A549 (cell line): ENCODE results near the gene SLC17A6.

Experiments
- GATA3 ChIP-seq: IDR thresholded peaks from 2 replicates; pipeline ENCODE4 v1.6.1; 2012; ENCODE audit warnings: borderline replicate concordance
- MAFK ChIP-seq: fragments of 450-650 bp; IDR thresholded peaks from 2 replicates; pipeline ENCODE4 v1.6.1; 2014; ENCODE audit not compliant: partially characterized antibody
- MYC ChIP-seq: IDR thresholded peaks from 2 replicates; pipeline ENCODE4 v1.6.1; 2012; ENCODE audit warnings: mild to moderate bottlenecking, inconsistent platforms, low read length, improper control_type of control experiment, borderline replicate concordance
- POLR2A ChIP-seq: IDR thresholded peaks from 2 replicates; pipeline ENCODE4 v1.6.1; 2012; ENCODE audit warnings: mild to moderate bottlenecking, low read length
- USF2 ChIP-seq: fragments of 450-650 bp; IDR thresholded peaks from 2 replicates; pipeline ENCODE4 v1.6.1; 2014; ENCODE audit warnings: antibody characterized with exemption
- TF ChIP-seq, protein P1 (sequence below): fragments of >200 bp; sonication (Bioruptor Twin); formaldehyde crosslinking; IDR thresholded peaks from 3 replicates; pipeline ENCODE4 v1.5.1; 2016

GRCh38 chr11:22342211-22343031 lies 4.2 kb downstream of the SLC17A6 start:
- TF ChIP-seq, protein P1, sequence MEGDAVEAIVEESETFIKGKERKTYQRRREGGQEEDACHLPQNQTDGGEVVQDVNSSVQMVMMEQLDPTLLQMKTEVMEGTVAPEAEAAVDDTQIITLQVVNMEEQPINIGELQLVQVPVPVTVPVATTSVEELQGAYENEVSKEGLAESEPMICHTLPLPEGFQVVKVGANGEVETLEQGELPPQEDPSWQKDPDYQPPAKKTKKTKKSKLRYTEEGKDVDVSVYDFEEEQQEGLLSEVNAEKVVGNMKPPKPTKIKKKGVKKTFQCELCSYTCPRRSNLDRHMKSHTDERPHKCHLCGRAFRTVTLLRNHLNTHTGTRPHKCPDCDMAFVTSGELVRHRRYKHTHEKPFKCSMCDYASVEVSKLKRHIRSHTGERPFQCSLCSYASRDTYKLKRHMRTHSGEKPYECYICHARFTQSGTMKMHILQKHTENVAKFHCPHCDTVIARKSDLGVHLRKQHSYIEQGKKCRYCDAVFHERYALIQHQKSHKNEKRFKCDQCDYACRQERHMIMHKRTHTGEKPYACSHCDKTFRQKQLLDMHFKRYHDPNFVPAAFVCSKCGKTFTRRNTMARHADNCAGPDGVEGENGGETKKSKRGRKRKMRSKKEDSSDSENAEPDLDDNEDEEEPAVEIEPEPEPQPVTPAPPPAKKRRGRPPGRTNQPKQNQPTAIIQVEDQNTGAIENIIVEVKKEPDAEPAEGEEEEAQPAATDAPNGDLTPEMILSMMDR, result no peak
- TF ChIP-seq MYC, result no peak
- TF ChIP-seq POLR2A, result no peak
- no peak for TF ChIP-seq MAFK
- TF ChIP-seq USF2, result no peak
- no peak for TF ChIP-seq GATA3
